ENCODE data around the gene ITGA3.

Gene ITGA3

GRCh38 chr17:50078430-50078829, 22.5 kb downstream of the ITGA3 start:
- TF ChIP-seq GATA1 (IDR thresholded peaks at IDR 0.05; ENCODE audit: low read depth, low read length) (no peak), POLR2A (IDR thresholded peaks at IDR 0.05; ENCODE audit: low read length) (no peak)

GRCh38 chr17:50079334-50080095, 23.6 kb downstream of the ITGA3 start:
- peak; percentile 64 to 65 for DNase-seq
- TF ChIP-seq POLR2A (IDR thresholded peaks at IDR 0.05; ENCODE audit: low read length) (no peak), GATA1 (IDR thresholded peaks at IDR 0.05; ENCODE audit: low read depth, low read length) (no peak)

More at GRCh38 chr17:50078430-50078829, 22.5 kb downstream of the ITGA3 start:
- no peak for DNase-seq

- DNase-seq, result no peak
- no peak for TF ChIP-seq POLR2A (IDR thresholded peaks at IDR 0.05; ENCODE audit: low read length)
- TF ChIP-seq GATA1 (IDR thresholded peaks at IDR 0.05; ENCODE audit: low read depth, low read length), result no peak
These were observed 24.2 kb downstream of the ITGA3 start for GRCh38 chr17:50080096-50080480.

GRCh38 chr17:50080827-50081226, 24.9 kb downstream of the ITGA3 start:
- TF ChIP-seq POLR2A (IDR thresholded peaks at IDR 0.05; ENCODE audit: low read length) (no peak), GATA1 (IDR thresholded peaks at IDR 0.05; ENCODE audit: low read depth, low read length) (no peak)
- no peak for DNase-seq

- TF ChIP-seq GATA1 (IDR thresholded peaks at IDR 0.05; ENCODE audit: low read depth, low read length), result no peak
- TF ChIP-seq POLR2A (IDR thresholded peaks at IDR 0.05; ENCODE audit: low read length), result no peak
- no peak for DNase-seq
These were observed 25.8 kb downstream of the ITGA3 start for GRCh38 chr17:50081757-50082156.

- TF ChIP-seq POLR2A (IDR thresholded peaks at IDR 0.05; ENCODE audit: low read length) (no peak), GATA1 (IDR thresholded peaks at IDR 0.05; ENCODE audit: low read depth, low read length) (no peak)
- DNase-seq, result peak; percentile 56 to 75
These were observed 31.5 kb downstream of the ITGA3 start for GRCh38 chr17:50087246-50087911.

- TF ChIP-seq GATA1 (IDR thresholded peaks at IDR 0.05; ENCODE audit: low read depth, low read length), result no peak
- no peak for TF ChIP-seq POLR2A (IDR thresholded peaks at IDR 0.05; ENCODE audit: low read length)
- no peak for DNase-seq
These were observed 32.0 kb downstream of the ITGA3 start for GRCh38 chr17:50087912-50088405.

- no peak for DNase-seq
- TF ChIP-seq POLR2A (IDR thresholded peaks at IDR 0.05; ENCODE audit: low read length) (no peak), GATA1 (IDR thresholded peaks at IDR 0.05; ENCODE audit: low read depth, low read length) (no peak)
These were observed 33.3 kb downstream of the ITGA3 start for GRCh38 chr17:50088952-50089825.

GRCh38 chr17:50090071-50090470, 34.2 kb downstream of the ITGA3 start:
- TF ChIP-seq GATA1 (IDR thresholded peaks at IDR 0.05; ENCODE audit: low read depth, low read length), result no peak
- no peak for TF ChIP-seq POLR2A (IDR thresholded peaks at IDR 0.05; ENCODE audit: low read length)
- no peak for DNase-seq

- no peak for TF ChIP-seq GATA1 (IDR thresholded peaks at IDR 0.05; ENCODE audit: low read depth, low read length)
- no peak for TF ChIP-seq POLR2A (IDR thresholded peaks at IDR 0.05; ENCODE audit: low read length)
- DNase-seq, result no peak
These were observed 35.3 kb downstream of the ITGA3 start for GRCh38 chr17:50090971-50091917.

GRCh38 chr17:50091918-50092285, 36.0 kb downstream of the ITGA3 start:
- TF ChIP-seq POLR2A (IDR thresholded peaks at IDR 0.05; ENCODE audit: low read length) (no peak), GATA1 (IDR thresholded peaks at IDR 0.05; ENCODE audit: low read depth, low read length) (no peak)
- no peak for DNase-seq

- DNase-seq, result no peak
- TF ChIP-seq GATA1 (IDR thresholded peaks at IDR 0.05; ENCODE audit: low read depth, low read length) (no peak), POLR2A (IDR thresholded peaks at IDR 0.05; ENCODE audit: low read length) (no peak)
These were observed 37.3 kb downstream of the ITGA3 start for GRCh38 chr17:50093246-50093645.

GRCh38 chr17:50093807-50094206, 37.9 kb downstream of the ITGA3 start:
- no peak for DNase-seq
- TF ChIP-seq GATA1 (IDR thresholded peaks at IDR 0.05; ENCODE audit: low read depth, low read length) (no peak), POLR2A (IDR thresholded peaks at IDR 0.05; ENCODE audit: low read length) (no peak)

All from erythroblast (primary cell).